Urinary bladder (tissue), 4 donors: Measurements from ENCODE around the gene OGG1. TPM values are rescaled to one million over a fixed set of nuclear protein-coding genes. Genes with fewer than 3 reads are reported as not detected.

Source experiments
- DNase-seq: peaks from one replicate; pipeline ENCODE4 v3.0.0-alpha.2; 2015; ENCODE audit errors: extremely low spot score
- H3K27ac ChIP-seq: one replicate; pipeline ENCODE4 v1.5.1; 2013; ENCODE audit warnings: low read depth, mild to moderate bottlenecking, moderate library complexity
- H3K36me3 ChIP-seq: one replicate; pipeline ENCODE4 v1.6.1; 2013; ENCODE audit warnings: mild to moderate bottlenecking, moderate library complexity; ENCODE audit not compliant: insufficient read depth
- H3K4me1 ChIP-seq: one replicate; pipeline ENCODE4 v1.6.1; 2013; ENCODE audit warnings: mild to moderate bottlenecking, moderate library complexity; ENCODE audit not compliant: insufficient read depth
- H3K4me3 ChIP-seq: one replicate; pipeline ENCODE4 v1.5.1; 2013; ENCODE audit warnings: low read depth, low read length
- WGBS: extraction: QIAGEN DNeasy Blood & Tissue Kit; methylation state at CpG from one replicate; pipeline ENCODE4 v1.1.7; 2013; 5-methylcytosine and 5-hydroxymethylcytosine counted together
- polyA plus RNA-seq: library from polyadenylated mRNA; stranded (reverse); fragments of 200-250 nt; gene quantifications from one replicate; pipeline ENCODE4 v1.2.3, GENCODE V29; 2013
- total RNA-seq: library from RNA; depleted of rRNA; stranded (reverse); fragments of >200 nt; gene quantifications from one replicate; pipeline ENCODE4 v1.2.3, GENCODE V29; 2014
- donor health status: healthy with polysubstance abuse.
- donor health status: healthy.

Gene OGG1
- total and polyA plus RNA-seq, 2 donors, result 23.7 to 32.1 TPM

GRCh38 chr3:9787714-9788113 lies 38.0 kb downstream of the OGG1 start:
- Histone ChIP-seq H3K4me1 (no peaks in the 10 kb centered on the region), H3K4me3 (no peak overlapping the region), H3K27ac (no peak overlapping the region), H3K36me3 (peaks cover 7% of the 10 kb centered on the region)
- DNase-seq, result no peak
- 82% methylated on average over 6 of the region's 6 CpGs for WGBS

GRCh38 chr3:9791127-9791526 lies 41.4 kb downstream of the OGG1 start:
- Histone ChIP-seq H3K36me3 (peaks cover 5% of the 10 kb centered on the region), H3K27ac (no peak overlapping the region), H3K4me3 (no peak overlapping the region), H3K4me1 (no peaks in the 10 kb centered on the region)
- WGBS, result 86% methylated on average over 11 of the region's 11 CpGs
- DNase-seq, result no peak

- WGBS, result 14% methylated on average over 14 of the region's 14 CpGs
- peak overlapping the region; percentile 96 for H3K4me3 ChIP-seq
- no peaks in the 10 kb centered on the region for H3K4me1 ChIP-seq
- peak overlapping the region; percentile 96 for H3K27ac ChIP-seq
- DNase-seq, result no peak
- H3K36me3 ChIP-seq, result peaks cover 5% of the 10 kb centered on the region
Measured at GRCh38 chr3:9791790-9792404, 42.1 kb downstream of the OGG1 start.

- Histone ChIP-seq H3K4me3 (peak within 1 kb of the TSS; percentile 96), H3K36me3 (peaks cover 2% of the 10 kb centered on the region), H3K27ac (peak within 1 kb of the TSS; percentile 96), H3K4me1 (no peaks in the 10 kb centered on the region)
- peak; percentile 91 for DNase-seq
- WGBS, result under 1% methylated on average over 65 of the region's 65 CpGs
Measured at GRCh38 chr3:9792405-9793160, 42.8 kb downstream of the OGG1 start, which contains the start of the genes ARPC4 and TADA3. Gene ARPC4 (plus strand): TSS chr3:9793082. CDS start chr3:9793122, 40 bp downstream. Gene TADA3 (minus strand): TSS chr3:9792473. CDS start chr3:9791466, 1,007 bp downstream.

GRCh38 chr3:9793161-9793781 lies 43.5 kb downstream of the OGG1 start:
- WGBS, result 2% methylated on average over 23 of the region's 23 CpGs
- no peaks in the 10 kb centered on the region for H3K4me1 ChIP-seq
- H3K4me3 ChIP-seq, result peak overlapping the region; percentile 96
- peaks cover 1% of the 10 kb centered on the region for H3K36me3 ChIP-seq
- DNase-seq, result no peak
- H3K27ac ChIP-seq, result peak overlapping the region; percentile 93

GRCh38 chr3:9794400-9794799 lies 44.6 kb downstream of the OGG1 start:
- WGBS, result 95% methylated on average over 11 of the region's 11 CpGs
- Histone ChIP-seq H3K4me1 (no peaks in the 10 kb centered on the region), H3K36me3 (peaks cover 1% of the 10 kb centered on the region), H3K27ac (no peak overlapping the region), H3K4me3 (no peak overlapping the region)
- no peak for DNase-seq

GRCh38 chr3:9795207-9795606 lies 45.5 kb downstream of the OGG1 start:
- Histone ChIP-seq H3K4me3 (no peak overlapping the region), H3K4me1 (no peaks in the 10 kb centered on the region), H3K36me3 (peaks cover 3% of the 10 kb centered on the region), H3K27ac (no peak overlapping the region)
- DNase-seq, result no peak
- 78% methylated on average over 5 of the region's 5 CpGs for WGBS

GRCh38 chr3:9797196-9797945 lies 47.6 kb downstream of the OGG1 start:
- H3K4me3 ChIP-seq, result no peak overlapping the region
- DNase-seq, result no peak
- H3K4me1 ChIP-seq, result no peaks in the 10 kb centered on the region
- no peak overlapping the region for H3K27ac ChIP-seq
- peaks cover 6% of the 10 kb centered on the region for H3K36me3 ChIP-seq
- WGBS, result 92% methylated on average over 12 of the region's 12 CpGs

- WGBS, result 87% methylated on average over 5 of the region's 5 CpGs
- no peaks in the 10 kb centered on the region for H3K4me1 ChIP-seq
- peaks cover 9% of the 10 kb centered on the region for H3K36me3 ChIP-seq
- DNase-seq, result no peak
- no peak overlapping the region for H3K4me3 ChIP-seq
- H3K27ac ChIP-seq, result no peak overlapping the region
Measured at GRCh38 chr3:9800529-9800928, 50.8 kb downstream of the OGG1 start.

GRCh38 chr3:9803494-9803893 lies 53.7 kb downstream of the OGG1 start:
- no peaks in the 10 kb centered on the region for H3K4me1 ChIP-seq
- no peak for DNase-seq
- H3K36me3 ChIP-seq, result peaks cover 15% of the 10 kb centered on the region
- 91% methylated on average over 1 of the region's 1 CpG for WGBS
- no peak overlapping the region for H3K4me3 ChIP-seq
- no peak overlapping the region for H3K27ac ChIP-seq

GRCh38 chr3:9804996-9805395 lies 55.2 kb downstream of the OGG1 start:
- no peak overlapping the region for H3K4me3 ChIP-seq
- WGBS, result 88% methylated on average over 5 of the region's 5 CpGs
- DNase-seq, result no peak
- H3K4me1 ChIP-seq, result no peaks in the 10 kb centered on the region
- no peak overlapping the region for H3K27ac ChIP-seq
- peaks cover 13% of the 10 kb centered on the region for H3K36me3 ChIP-seq

- H3K36me3 ChIP-seq, result peaks cover 11% of the 10 kb centered on the region
- no peaks in the 10 kb centered on the region for H3K4me1 ChIP-seq
- H3K27ac ChIP-seq, result no peak overlapping the region
- DNase-seq, result no peak
- WGBS, result 89% methylated on average over 12 of the region's 12 CpGs
- H3K4me3 ChIP-seq, result no peak overlapping the region
Measured at GRCh38 chr3:9806137-9806536, 56.4 kb downstream of the OGG1 start.
